Astrocyte (in vitro differentiated cells and primary cell): ENCODE results near the gene C20orf144.

Experiments
- CTCF ChIP-seq: IDR thresholded peaks from 2 replicates; pipeline ENCODE4 v1.5.1; 2011; ENCODE audit warnings: low read depth, mild to moderate bottlenecking, inconsistent platforms, low read length, moderate library complexity; ENCODE audit not compliant: insufficient read depth
- EZH2 ChIP-seq: IDR thresholded peaks from 2 replicates; pipeline ENCODE4 v1.6.1; 2012; ENCODE audit warnings: mild to moderate bottlenecking, low read length, inconsistent platforms; ENCODE audit not compliant: insufficient read depth

GRCh38 chr20:33689973-33690372 is 27.8 kb downstream of the C20orf144 start:
- TF ChIP-seq CTCF (no peak), EZH2 (no peak)
